HG03045 (cell line): ENCODE results near the gene RNU1-1.
"Not testable (repeated sequence)": the region's sequence is repeated elsewhere in the genome, so short reads cannot be mapped to it uniquely, and the experiment has no call there.

Source experiments
- ATAC-seq: cut with Tn5 transposase; IDR thresholded peaks from one replicate; pipeline ENCODE4 v1.9.1; 2021; ENCODE audit warnings: mild to moderate bottlenecking, moderate library complexity; ENCODE audit not compliant: unreplicated experiment

Gene RNU1-1

DNA sequence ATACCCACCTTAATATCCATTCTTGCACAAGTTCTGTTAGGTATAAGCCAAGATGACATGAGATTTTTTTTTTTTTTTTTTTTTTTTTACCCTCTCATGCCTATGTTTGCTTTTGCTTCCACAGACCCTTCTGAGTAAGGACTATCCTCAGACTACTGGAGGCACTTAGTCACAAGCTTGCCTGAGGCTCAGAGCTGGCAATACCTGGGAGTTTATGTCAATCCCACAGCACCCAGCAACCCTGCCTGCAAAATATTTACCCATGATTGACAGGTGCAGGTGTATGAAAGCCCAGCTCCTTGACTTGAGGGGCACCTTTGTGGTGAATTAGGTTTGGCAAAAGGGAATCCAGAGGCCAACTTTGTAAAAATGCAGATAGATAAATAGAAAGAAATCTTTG is 11.7 kb upstream of the RNU1-1 start:
- ATAC-seq: not testable (repeated sequence)

DNA sequence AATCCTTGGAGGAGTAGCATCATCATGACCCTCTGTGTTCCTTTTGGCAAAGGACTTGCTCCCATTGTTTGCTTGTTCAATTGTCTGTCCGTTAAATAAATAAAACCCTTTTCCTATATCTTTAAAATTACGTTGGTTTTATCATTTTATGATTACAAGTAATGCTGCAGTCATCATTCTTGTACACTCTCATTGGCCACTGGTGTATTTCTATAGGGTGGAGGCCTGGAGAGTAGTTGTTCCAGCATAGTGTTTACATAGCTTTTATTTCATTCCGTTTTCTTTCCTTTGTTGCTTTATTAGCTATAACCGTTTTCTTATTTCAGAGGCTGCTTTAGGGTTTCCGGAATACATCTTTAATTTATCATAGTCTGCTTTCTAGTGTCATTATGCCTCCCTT is 7.6 kb upstream of the RNU1-1 start:
- ATAC-seq: not testable (repeated sequence)

DNA sequence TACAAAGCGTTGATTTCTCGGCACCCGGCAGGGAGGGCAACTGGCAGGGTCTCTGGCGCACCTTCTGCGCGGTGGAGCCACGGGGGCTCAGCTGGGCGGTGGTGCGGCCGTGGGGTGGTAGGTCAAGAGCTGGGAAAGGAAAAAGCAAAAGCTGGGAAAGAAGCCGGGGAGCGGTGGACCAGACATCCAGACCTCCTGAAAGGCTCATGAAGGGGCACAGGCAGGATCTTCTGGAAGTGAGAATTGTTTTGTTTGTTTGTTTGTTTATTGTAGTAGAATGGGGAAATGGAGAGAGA is 7.2 kb upstream of the RNU1-1 start:
- no peak for ATAC-seq

DNA sequence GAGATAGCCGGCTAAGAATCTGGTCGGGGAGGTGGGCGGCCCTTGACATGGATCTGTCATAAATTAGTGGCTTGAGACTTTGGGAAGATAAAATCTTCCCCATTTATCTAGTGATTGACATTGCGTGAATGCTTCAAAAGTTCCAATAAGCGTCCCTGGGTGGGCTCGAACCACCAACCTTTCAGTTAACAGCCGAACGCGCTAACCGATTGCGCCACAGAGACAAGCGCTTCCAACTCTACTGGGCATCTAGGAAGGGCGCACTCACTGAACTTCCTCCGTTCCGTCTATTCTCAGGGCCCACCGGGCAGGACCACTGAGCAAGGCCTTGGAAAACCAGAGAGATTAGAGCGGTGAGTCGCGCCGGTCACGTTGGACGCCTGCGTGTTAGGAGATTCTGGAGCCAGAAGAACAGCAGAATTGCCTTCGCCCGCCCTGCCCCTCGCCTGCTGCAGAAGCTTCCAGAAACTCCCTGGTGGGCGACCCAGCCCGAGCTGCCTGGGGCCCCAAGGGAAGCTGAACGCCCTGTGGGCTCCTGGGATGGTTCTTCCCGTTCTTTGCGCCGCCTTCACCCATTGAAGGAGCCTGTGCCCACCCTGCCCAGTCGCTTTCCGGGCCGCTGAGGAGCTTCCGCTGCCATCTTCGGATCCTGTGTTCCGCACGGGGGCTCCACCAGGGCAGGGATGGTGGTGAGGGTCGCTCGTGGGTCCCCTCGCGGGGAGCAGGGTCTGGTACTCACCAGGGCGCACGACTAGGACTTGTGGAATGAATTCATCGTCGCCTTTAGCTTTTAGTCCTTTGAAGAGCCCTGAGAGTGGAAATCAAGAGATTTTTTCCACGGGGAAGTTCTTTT is 6.6 kb upstream of the RNU1-1 start:
- ATAC-seq: not testable (repeated sequence)

DNA sequence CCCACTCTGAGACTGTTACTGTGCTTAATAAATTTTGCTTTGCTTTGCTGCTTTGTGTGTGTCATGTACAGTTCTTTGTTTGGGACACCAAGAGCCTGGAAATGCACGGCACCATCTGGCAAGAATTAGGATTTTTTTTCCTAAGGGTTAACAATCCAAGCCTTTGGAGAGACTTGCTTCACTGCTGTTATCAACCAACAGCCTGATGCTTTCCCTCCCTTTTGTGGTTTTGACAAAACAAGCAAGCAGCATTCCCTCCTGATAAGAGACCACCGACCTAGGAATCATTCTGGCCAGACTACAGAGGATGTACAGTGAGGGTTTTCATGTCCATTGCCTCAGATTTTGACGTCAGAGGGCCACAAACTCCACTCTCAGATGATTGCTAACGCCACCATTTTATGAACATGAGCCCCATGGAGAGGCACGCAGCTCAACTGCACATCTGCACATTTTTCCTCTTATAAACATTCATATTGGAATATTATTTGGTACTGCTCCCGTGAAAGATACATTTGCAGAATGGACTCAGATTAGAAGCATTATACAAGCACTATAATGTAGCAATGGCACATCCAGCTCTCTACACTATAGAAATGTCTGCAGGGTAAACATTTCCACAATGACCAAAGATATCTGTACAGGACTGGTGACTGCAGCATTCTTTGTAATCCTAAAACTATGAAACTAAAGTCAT is 5.3 kb upstream of the RNU1-1 start:
- ATAC-seq: not testable (repeated sequence)

DNA sequence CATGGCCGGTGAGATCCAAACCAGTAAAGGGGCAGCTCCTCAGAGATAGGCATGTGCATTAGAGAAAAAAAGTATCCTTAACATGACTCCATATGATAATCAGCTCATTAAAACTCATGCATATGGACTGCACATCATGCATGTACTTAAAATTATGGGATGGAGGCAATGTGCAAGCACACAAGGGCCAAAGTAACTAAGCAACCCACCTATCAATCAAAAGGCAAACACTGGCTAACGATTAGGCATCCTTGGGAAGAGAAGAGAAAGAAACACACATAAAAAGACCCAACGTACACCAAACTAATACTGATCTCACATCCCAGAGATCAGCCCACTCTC is 4.8 kb upstream of the RNU1-1 start:
- ATAC-seq: not testable (repeated sequence)

DNA sequence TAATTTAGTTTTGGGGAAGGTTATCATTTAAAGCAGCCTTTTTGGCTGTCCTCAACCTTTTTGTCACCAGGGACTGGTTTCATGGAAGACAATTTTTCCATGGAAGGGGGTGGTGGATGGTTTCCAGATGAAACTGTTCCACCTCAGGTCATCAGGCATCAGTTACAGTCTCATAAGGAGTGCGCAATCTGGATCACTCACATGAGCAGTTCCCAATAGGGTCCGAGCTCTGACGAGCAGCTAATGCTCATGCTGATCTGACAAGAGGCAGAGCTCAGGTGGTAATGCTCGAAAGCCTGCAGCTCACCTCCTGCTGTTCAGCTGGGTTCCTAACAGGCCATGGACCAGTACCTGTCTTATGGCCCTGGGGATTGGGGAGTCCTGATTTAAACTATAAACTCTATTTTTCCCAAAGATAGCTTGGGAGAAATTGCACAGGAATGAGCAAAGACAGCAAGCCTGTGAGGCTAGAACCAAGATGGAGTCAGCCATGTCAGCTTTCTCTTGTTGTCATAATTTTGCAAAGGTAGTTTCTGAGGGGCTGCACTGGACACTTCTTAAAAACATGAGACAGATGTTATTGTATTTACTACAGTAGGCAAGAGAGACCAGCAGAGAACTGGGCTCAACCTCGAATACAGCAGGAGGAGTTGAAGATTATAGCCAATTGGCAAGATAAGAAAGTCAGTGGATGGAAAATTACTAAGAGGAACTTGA is 2.8 kb upstream of the RNU1-1 start:
- ATAC-seq: not testable (repeated sequence)

DNA sequence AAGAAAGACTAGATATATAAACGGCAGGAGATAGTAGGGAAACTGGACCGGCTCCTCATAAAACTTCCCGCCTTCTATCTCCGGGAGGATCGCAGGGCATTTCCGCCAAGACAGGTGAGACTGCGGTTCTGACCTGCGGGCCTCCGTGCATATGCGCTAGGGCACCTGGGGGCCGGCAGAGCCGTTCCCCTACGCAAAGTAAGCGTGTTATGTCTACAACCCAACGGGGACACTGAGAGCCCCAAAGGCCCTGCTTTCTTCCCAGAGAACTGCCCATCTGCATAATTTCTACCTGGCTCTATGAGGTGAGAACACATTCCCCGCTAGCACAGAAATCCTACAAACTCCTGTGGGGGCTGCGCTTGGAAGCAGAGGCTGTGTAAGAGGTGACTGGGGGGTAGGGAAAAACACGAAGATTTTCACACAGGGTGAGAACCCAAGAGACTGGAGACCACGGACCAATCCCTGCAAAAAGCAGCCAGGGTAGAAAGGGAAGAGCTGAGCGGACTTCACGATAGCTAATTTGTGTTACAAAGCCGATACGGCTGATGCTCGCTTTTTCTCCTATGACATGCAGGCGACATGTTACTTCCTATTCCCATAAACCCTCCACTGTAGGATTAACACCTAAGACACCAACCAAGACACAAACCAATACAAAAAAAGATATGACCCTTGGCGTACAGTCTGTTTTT is 526 bp downstream of the RNU1-1 start:
- ATAC-seq: peak; percentile 94

DNA sequence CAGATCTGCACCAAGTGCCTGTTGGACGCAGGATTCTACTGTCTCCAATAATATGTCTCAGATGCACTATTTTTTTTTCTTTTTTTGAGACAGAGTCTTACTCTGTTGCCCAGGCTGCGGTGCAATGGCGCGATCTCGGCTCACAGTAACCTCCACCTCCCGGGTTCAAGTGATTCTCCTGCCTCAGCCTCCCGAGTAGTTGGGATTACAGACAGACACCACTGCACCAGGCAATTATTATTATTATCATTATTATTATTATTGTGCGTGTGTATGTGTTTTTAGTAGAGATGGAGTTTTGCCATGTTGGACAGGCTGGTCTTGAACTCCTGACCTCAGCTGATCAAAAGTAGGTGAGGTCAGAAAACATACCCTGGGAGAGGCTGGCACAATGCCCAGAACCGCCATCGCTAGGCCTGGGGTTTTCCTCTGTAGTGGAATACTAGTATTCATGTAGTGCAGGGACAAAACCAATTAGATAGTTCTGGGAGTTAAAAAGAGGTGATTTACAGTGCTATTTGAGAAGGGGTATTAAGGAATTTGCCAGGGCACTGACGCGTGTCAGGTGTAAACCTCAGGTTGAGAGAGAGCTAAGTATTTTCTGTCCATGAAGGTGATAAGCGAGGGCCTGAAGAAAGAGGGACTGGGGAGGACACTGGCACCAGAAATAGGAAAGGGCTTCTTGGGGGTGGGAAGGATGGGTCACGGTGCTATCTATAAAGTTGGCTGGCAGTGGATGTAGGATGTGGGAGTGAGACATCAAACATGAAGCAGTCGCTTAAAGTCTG is 1.3 kb downstream of the RNU1-1 start:
- ATAC-seq: not testable (repeated sequence)

DNA sequence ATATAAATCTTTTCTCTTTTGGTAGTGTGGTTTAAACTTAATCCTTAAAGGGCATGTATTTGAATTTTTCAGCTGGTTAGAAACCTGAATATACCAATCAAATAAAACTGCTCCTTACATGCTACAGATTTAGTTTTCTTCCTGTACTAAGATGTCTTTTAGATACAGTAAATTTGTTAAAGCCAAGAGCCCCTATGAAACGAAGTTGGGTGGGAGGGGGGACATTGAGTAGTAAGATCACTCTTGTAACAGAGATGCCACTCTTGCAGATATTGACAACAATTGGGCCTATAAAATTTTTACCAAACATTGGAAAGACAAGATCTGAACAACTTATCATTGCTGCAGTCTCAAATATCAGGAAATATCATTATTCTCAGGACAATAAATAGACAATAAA is 2.2 kb downstream of the RNU1-1 start:
- not testable (repeated sequence) for ATAC-seq

DNA sequence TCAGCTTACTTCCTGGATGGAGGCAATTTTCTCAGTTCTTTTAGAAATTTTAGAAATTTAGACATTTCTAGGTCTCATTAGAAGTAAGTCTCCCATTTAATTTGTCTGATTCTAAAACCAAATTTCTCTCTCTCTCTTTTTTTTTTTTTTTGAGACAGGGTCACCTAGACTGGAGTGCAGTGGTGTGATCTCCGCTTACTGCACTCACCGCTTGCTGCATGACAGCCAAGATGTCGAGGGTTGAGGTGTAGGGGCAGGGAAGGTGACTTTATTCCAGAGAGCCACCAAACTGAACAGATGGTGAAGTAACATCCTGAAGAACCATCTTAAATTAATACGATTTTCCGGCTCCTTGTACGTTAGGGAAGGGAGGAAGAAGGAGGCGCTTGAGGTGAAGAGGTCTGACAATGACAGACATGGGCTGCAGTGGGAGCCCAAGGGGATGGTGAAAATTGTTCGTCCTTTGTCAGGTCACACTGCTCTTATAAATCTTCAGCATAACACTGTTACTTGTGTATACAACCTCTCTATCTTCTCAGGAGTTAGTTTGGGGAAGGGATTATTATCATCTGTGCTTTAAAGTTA is 5.1 kb downstream of the RNU1-1 start:
- not testable (repeated sequence) for ATAC-seq

DNA sequence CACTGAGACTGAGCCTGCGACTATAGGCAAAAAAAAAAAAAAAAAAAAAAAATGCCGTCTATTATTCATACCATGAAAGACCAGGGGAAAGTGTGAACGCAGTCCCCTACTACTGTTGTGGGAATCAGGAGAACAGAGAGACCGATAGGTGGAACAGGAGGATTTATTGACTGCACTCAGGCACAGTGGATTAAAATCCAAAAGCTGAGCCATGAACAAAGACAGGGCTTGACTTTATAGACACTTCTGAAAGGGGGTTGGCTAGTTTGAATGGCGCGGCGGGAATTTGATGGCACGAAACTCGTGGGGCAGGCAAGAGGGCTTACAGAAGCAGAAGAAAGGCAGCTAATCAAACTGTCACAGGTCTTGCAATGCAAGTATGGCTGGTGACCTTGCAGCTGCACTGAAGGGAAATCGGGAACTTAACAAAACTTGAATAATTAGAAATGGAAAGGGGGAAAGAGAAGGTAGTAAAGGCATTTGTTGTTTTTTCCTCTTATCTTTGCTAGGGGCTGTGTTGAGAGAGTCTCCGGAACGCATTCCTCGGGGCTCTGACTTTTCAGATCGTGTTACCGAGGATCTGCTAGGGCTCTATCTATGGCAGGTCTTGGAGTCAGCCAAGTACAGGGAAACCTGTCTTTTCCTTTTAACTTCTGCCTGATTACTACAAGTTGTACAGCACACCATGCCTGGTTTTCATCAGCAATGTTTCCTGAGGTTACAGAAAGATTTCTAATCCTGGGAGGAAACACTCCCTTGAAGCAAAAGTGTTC is 7.5 kb downstream of the RNU1-1 start:
- ATAC-seq: not testable (repeated sequence)

DNA sequence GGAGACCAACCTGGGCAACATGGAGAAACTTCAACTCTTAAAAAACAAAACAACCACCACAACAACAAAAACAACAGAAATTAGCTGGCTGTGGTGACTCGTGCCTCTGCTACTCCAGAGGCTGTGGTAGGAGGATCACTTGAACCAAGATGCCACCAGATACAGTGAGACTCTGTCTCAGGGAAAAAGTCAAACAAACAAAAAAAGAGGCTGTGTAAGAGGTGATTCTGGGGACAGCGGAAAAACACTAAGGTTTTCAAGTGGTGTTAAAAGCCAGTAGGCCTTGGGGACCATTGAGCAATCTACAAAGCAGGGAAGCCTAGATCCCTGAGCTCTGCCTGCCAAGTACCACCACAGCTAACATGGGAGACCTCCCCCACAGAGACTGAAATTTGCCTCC is 8.2 kb downstream of the RNU1-1 start:
- not testable (repeated sequence) for ATAC-seq

DNA sequence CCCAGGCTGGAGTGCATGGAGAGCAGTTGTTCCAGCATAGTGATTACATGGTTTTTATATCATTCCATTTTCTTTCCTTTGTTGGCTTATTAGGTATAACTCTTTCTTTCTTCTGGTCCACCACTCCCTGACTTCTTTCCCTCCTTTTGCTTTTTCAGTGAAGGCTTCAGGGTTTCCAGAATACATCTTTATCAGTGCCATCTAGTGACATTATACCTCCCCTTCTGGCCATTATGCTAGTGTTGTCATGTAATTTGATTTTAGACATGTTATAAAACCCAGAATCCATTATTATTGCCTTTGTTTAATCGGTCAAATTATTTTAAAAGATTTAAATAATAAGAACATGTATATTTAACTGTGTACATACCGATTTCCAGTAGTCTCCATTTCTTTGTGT is 10.6 kb downstream of the RNU1-1 start:
- no peak for ATAC-seq

DNA sequence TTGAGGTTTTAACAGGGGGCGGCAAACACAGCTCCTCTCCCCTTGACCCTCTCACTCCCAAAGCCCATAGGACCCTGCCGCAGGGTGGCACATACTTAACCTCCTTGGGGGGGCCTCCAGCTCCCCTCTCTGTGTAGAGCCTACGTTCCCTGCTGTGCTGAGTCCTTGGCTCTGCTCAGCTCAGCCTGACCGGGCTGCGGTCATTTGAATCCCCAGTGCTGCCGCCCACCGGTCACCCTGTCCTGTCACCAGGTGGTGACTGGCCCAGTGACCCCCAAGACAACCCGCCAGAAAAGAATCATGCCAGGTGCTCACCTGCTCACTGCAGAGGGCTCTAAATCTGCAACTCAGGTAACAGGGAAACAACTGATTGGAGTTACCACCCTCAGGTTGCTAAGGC is 12.6 kb downstream of the RNU1-1 start:
- ATAC-seq: not testable (repeated sequence)

DNA sequence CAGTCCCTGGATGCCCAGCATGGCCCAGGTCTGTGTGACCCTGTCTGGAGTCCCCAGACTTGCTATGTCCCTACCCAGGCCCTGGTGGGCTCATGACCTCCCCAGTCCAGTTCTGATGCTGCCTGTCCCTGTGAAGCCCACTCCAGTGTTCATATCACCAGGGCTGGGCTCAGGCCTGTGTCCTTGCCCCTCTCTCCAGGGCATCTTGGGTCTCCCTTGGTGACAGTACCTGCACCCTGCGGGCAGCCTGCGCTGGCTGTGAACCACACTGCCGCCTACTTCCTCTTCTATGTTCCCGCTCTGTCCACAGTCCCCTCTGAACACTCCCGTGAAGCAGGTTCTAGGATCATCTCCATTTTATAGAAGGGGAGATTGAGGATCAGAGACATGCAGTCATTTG is 13.1 kb downstream of the RNU1-1 start:
- ATAC-seq: not testable (repeated sequence)

DNA sequence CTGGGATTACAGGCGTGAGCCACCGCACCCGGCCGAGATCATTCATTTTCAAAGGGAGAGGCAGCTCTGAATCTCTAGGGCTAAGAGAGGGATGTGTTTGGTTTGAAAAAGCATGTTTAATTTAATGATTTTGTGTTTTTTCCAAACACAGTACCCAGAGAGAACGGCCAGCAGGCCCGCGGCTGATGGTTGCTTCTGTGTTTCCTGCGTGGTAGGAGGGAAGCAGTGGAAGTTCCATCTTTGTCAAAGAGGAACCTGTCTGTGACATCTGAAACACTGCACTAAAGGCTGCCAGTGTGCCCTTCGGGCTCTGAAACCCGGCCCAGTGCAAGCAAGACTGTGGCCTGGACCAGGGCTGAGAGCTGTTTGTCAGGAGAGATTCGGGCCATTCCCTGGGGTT is 13.6 kb downstream of the RNU1-1 start:
- not testable (repeated sequence) for ATAC-seq

DNA sequence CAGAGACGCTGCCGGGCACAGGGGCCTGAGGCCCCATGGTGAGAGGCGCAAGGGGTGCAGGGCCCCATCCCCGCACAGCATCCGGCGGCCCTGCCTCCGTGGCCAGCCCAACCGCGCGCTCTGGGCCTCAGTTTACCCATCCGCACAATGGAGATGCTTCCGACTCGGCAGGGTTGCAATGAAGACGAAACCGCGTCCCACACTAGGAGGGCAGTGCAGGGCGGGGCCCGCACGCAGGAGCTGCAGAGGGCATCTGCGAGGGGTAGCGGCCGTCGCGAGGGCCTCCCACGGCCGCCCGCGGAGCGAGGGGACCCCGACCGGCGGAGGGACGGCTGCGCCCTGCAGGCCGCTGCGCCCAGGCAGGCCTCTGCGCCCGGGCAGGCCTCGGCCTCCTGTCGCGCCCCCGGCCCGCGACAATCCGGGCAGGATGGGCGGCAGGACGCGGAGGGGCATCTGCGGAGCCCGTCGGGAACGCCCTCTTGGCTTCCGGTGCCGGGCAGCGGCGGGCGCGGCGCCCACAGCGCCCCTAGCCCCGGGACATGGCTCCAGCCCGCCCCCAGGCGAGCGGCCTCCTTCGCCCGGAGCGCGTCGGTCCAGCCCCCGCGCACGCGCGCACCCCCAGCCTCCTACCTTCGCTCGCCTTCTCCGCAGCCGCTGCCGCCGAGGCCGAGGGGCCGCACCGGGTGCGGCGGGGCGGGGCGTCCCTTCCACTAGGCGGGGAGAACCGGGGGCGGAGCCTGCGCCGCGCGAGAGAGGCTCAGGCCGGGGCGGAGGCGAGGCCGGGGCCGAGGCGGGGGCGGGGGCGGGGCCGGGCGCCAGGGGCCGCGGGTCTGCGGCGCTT is 15.3 kb downstream of the RNU1-1 start:
- ATAC-seq: peak; percentile 87
